GM04503 (cell line): ENCODE measurements around the gene WNT5B.

Source experiments
- DNase-seq: peaks from one replicate; pipeline ENCODE4 v3.0.0-alpha.2; 2012; ENCODE audit warnings: low read depth

WNT5B gene

GRCh38 chr12:1628666-1629337 is at the start of gene WNT5B:
Gene WNT5B (plus strand): TSS chr12:1629231. CDS start chr12:1631355, 2,124 bp downstream.
- DNase-seq = no peak

DNA sequence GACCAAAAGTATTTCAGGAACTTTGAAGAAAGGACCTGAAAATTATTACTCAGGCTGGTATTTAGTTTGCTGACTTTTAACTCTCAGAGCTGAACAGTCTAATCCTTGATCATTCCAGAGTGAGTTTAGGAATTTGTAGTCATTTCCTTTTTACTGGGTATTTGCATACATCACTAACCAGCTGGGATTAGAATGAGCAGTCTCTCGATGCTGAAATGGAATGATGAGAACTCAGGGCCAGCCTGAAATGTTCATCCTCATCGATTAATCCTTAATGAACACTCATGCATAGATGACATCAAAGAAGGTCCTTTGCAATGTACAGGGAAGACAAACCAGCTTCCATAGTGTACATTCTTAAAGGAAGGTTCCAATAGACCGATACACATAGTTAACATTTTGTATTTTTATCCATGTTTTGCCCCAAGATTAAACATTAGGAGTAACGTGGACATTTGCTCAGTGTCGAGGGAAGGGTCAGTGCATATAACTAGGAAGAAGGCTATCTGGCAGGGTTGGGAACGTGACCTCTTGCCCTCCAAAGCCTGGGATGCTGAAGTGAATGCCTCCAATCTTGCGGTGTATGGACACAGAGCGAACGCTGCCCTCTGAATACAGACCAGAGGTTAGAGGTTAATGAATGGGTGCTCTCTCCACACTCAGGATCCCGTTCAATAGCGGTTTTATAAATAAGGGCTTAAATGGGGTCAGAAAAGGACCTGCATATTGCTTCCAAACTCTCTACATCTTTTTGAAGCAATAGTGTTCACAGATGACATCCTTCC is 49.2 kb upstream of the WNT5B start:
- no peak for DNase-seq

DNA sequence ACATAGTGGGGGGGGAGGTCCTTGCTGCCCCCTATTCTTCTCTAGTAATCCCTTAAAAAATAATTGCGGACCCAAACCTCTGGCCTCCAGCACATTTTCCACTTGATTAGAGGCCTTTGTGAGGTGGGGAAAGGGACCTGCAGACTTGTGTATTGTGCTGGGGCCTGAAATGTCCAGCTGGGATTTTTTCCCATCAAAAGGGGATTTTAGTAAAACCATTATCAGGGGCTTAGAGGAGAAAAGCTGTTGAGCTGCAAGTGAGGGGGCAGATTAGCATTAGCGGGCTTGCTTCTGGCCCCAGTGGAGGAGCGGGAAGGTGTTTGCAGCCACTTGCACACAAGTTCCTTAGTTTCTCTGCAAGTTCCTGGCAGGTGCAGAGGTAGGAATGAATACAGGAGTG is 48.5 kb upstream of the WNT5B start:
- no peak for DNase-seq

GRCh38 chr12:1581973-1582708 is 46.9 kb upstream of the WNT5B start:
- DNase-seq = no peak

GRCh38 chr12:1582709-1583050 is 46.4 kb upstream of the WNT5B start:
- DNase-seq = no peak

GRCh38 chr12:1583421-1584078 is 45.5 kb upstream of the WNT5B start:
- no peak for DNase-seq

- DNase-seq = no peak
Measured at GRCh38 chr12:1584326-1584725, 44.7 kb upstream of the WNT5B start.

GRCh38 chr12:1587927-1588574 is 41.0 kb upstream of the WNT5B start:
- no peak for DNase-seq

DNA sequence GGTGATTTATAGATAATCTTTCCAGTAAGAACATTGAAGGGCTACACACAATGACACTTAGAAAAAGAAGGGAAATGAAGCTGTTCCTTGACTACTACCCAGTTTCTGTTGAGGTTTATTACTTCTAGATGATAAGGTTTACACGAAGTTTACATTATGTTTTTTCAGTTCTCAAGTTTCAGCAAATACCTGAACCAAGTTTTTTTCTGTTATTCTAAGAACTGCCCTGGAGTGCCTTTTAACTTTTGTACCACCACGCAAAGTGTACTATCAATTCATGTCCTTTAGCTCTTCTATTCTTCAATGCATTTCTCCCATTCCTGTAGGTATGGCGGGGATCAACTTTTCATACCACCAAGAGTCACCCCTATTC is 40.5 kb upstream of the WNT5B start:
- no peak for DNase-seq

DNA sequence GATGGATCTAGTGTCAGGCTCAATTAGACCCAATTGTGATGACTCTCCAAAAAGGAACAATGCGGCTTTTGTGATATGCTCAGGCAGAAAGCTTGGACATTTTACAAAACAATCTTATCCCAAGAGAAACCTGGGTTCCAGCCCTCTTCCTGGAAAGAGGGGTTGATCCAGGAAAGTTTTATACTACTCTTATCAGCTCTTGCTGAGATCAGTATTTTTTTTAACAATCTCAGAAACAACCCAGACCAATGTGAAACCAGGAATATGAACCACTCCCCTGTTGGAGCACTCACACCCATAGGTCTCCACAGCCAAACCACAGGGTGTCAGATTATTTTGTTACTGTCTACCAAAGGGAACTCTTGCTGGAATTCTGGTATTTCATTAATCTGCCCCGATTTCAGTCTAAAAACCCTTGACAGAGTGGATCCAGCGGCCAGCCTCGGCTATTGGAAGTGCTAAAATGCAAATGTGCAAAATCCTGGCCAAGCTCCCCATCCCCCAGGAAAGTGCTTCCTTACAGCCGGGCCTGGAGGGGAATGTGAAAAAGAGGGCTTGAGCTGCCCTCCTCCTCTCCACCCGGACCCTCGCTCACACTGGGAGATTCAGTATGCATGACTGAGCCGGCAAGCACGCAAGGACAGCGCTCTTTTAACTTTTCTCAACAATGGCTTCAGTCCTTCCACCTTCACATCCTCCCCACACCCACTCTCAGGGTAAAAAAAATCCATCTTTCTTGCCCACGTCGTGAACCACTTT is 38.6 kb upstream of the WNT5B start:
- DNase-seq = peak; percentile 43

GRCh38 chr12:1591034-1591433 is 38.0 kb upstream of the WNT5B start:
- DNase-seq = no peak

DNA sequence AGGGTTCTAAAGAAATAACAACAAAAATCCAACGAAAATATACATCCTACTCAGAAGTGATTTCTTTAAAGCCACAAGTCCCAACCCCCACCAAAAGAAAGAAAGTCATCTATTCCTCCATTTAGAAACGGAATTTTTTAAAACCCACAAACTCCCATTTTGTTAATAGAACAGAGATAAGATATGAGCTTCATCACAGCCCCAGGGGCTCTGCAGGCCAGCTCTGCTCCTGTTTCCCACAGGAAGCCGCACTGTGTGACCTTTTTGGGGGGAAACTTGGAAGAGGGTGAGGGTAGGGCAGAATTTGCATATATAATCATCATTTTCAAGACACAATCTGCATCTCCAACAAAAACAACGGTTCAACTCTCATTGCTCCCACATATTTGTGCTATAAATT is 37.5 kb upstream of the WNT5B start:
- DNase-seq = no peak

DNA sequence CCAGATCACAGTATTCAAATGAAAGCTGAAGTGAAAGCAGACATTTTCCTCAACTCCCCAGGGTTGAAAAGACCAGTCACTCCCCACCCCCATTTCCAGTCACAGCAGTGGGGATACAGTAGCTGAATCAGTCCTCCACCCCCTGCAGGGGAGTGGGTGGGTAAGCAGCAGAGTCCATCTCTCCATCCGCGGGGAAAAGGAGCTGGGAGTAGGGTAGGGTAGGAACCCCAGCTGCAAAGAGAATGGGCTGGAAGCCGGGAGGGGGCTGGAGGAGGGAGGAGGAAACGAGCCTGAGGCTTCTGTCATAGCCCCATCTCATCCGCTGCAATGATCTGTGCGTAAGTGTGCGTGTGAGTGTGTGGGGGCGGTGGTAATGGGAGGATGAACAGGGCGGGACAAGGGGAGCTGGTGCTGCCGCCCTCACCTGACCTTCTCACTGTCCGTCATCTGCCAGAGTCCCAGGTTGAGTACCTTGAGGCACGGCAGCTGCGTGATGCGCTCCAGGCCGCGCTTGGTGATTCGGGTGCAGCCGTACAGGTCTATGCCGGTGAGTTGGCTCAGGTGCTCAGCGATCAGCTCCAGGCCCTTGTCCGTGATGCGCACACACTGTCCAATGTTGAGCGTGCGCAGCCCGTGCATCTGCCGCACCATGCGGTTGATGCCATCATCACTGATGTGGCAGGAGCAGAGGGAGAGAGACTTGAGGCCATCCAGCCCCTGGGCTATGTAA is 36.4 kb upstream of the WNT5B start:
- DNase-seq = no peak

- DNase-seq = no peak
Measured at GRCh38 chr12:1593174-1594005, 35.6 kb upstream of the WNT5B start.

DNA sequence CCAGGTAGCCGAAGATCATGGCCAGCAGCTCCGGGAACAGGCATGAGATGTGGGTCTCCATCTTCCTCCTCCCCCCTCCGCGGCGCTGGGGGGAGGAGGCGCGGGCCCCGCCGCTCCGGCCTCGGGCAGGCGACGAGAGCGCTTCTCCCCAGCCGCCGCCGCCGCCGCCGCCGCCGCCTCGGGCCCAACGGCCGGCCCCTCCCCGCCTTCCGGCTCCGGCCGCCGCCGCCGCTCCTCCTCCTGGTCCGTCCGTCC is 35.1 kb upstream of the WNT5B start:
- no peak for DNase-seq

GRCh38 chr12:1594261-1595025 is 34.6 kb upstream of the WNT5B start, which contains the start of gene FBXL14:
Gene FBXL14 (minus strand): TSS chr12:1594581. CDS start chr12:1594066, 515 bp downstream.
- no peak for DNase-seq

- no peak for DNase-seq
Measured at GRCh38 chr12:1595026-1595561, 33.9 kb upstream of the WNT5B start.

GRCh38 chr12:1595690-1596347 is 33.2 kb upstream of the WNT5B start:
- peak; percentile 55 for DNase-seq
